SHP77 (cell line): Measurements from ENCODE around the gene DNMT3A.

Experiments used
- DNase-seq, 2 experiments: peaks; one replicate each; lab custom pipeline; 2025; lab: John Stamatoyannopoulos, UW

DNMT3A gene

GRCh38 chr2:25343187-25343825, 1.6 kb upstream of the DNMT3A start:
- no peak for DNase-seq

GRCh38 chr2:25342372-25343186, 854 bp upstream of the DNMT3A start:
- DNase-seq = peak; percentile 74 to 82

- DNase-seq = peak in 1 of 2 experiments; percentile 18
These were observed 556 bp downstream of the DNMT3A start for GRCh38 chr2:25341011-25341727.

- peak in 1 of 2 experiments; percentile 24 for DNase-seq
These were observed 1.4 kb downstream of the DNMT3A start for GRCh38 chr2:25340181-25340921.

- peak in 1 of 2 experiments; percentile 58 for DNase-seq
These were observed 1.9 kb downstream of the DNMT3A start for GRCh38 chr2:25339791-25340180.

GRCh38 chr2:25339211-25339674, 2.5 kb downstream of the DNMT3A start:
- peak in 1 of 2 experiments; percentile 16 for DNase-seq

GRCh38 chr2:25338401-25338800, 3.3 kb downstream of the DNMT3A start:
- DNase-seq = no peak

- DNase-seq = no peak
These were observed 3.8 kb downstream of the DNMT3A start for GRCh38 chr2:25337891-25338290.

GRCh38 chr2:25337276-25337675, 4.4 kb downstream of the DNMT3A start:
- no peak for DNase-seq

GRCh38 chr2:25336383-25336841, 5.3 kb downstream of the DNMT3A start:
- no peak for DNase-seq

- no peak for DNase-seq
These were observed 5.8 kb downstream of the DNMT3A start for GRCh38 chr2:25335971-25336370.

- no peak for DNase-seq
These were observed 6.5 kb downstream of the DNMT3A start for GRCh38 chr2:25335204-25335603.

GRCh38 chr2:25334482-25334881, 7.2 kb downstream of the DNMT3A start:
- no peak for DNase-seq

GRCh38 chr2:25333981-25334380, 7.7 kb downstream of the DNMT3A start:
- no peak for DNase-seq

GRCh38 chr2:25332571-25332970, 9.2 kb downstream of the DNMT3A start:
- no peak for DNase-seq

- DNase-seq = no peak
These were observed 9.9 kb downstream of the DNMT3A start for GRCh38 chr2:25331686-25332365.

- no peak for DNase-seq
These were observed 10.8 kb downstream of the DNMT3A start for GRCh38 chr2:25330937-25331336.

GRCh38 chr2:25330273-25330672, 11.5 kb downstream of the DNMT3A start:
- no peak for DNase-seq

- DNase-seq = no peak
These were observed 13.3 kb downstream of the DNMT3A start for GRCh38 chr2:25328152-25329085.
